Coronary artery (tissue), 2 donors: ENCODE results near the gene ACOX3.

ENCODE experiments used
- DNase-seq: peaks from one replicate; pipeline ENCODE4 v3.0.0-alpha.2; 2017; ENCODE audit warnings: low spot score
- H3K27ac ChIP-seq, 2 donors: fragments of 200-600 bp; sonication (generic); one replicate each; pipeline ENCODE4 v1.5.1; 2016 to 2019
- H3K4me3 ChIP-seq: fragments of 200-600 bp; sonication (generic); 2 replicates; pipeline ENCODE4 v1.5.1; 2016; ENCODE audit warnings: mild to moderate bottlenecking, moderate library complexity
- CTCF ChIP-seq: fragments of 200-600 bp; sonication (generic); IDR thresholded peaks from one replicate; pipeline ENCODE4 v1.5.1; 2019; ENCODE audit warnings: antibody characterized with exemption

Gene ACOX3

GRCh38 chr4:8336412-8337075, 104.0 kb downstream of the ACOX3 start:
- no peak for TF ChIP-seq CTCF
- DNase-seq = no peak
- H3K4me3 ChIP-seq = no peak overlapping the region
- no peak overlapping the region for H3K27ac ChIP-seq

GRCh38 chr4:8335848-8336247, 104.7 kb downstream of the ACOX3 start:
- DNase-seq = no peak
- H3K27ac ChIP-seq = no peak overlapping the region
- TF ChIP-seq CTCF = no peak
- no peak overlapping the region for H3K4me3 ChIP-seq

- DNase-seq = peak; percentile 58
- Histone ChIP-seq H3K4me3 (no peak overlapping the region), H3K27ac (no peak overlapping the region)
- TF ChIP-seq CTCF = no peak
These were observed 105.6 kb downstream of the ACOX3 start for GRCh38 chr4:8334786-8335460.

GRCh38 chr4:8333726-8334460, 106.6 kb downstream of the ACOX3 start:
- Histone ChIP-seq H3K27ac (no peak overlapping the region), H3K4me3 (no peak overlapping the region)
- DNase-seq = no peak
- TF ChIP-seq CTCF = no peak

GRCh38 chr4:8332891-8333331, 107.6 kb downstream of the ACOX3 start:
- no peak for TF ChIP-seq CTCF
- peak; percentile 59 for DNase-seq
- no peak overlapping the region for H3K4me3 ChIP-seq
- no peak overlapping the region for H3K27ac ChIP-seq

- no peak overlapping the region for H3K27ac ChIP-seq
- TF ChIP-seq CTCF = no peak
- DNase-seq = peak; percentile 35
- no peak overlapping the region for H3K4me3 ChIP-seq
These were observed 108.3 kb downstream of the ACOX3 start for GRCh38 chr4:8332038-8332857.
